K562 (cell line): ENCODE data around the gene SLITRK3. TPM values are rescaled to one million over a fixed set of nuclear protein-coding genes. Genes with fewer than 3 reads are reported as not detected.

Experiments
- ATAC-seq: fragments of 200-7000 bp; cut with Tn5 transposase; 3 replicates; pipeline ENCODE4 v1.9.1; 2020; ENCODE audit warnings: moderate library complexity
- BruUV-seq: library from RNA; stranded (reverse); fragments of 400-500 nt; replicated peaks from 2 replicates; lab custom pipeline; 2021; lab: Mats Ljungman, UMichigan
- CTCF ChIA-PET: fragments of 300-600 bp; formaldehyde crosslinking; extraction: SDS; loops from one replicate; lab custom pipeline; 2021; ENCODE audit warnings: low intra/inter-chr PET ratio; lab: Yijun Ruan, JAX
- POLR2A ChIA-PET: fragments of 300-600, 350-650 bp; sonication (Branson Sonifier 250); formaldehyde crosslinking; extraction: SDS; loops from one replicate; lab custom pipeline; 2021; ENCODE audit warnings: antibody characterized with exemption, inconsistent platforms; lab: Yijun Ruan, JAX
- DNase-seq, 4 experiments: peaks; one replicate each; pipeline versions ENCODE4 v3.0.0 to v3.0.0-alpha.2; 2011 to 2018; ENCODE audit warnings: low spot score in 3 of 4, mixed read lengths in 3 of 4; ENCODE audit errors: extremely low read depth in 1 of 4
- FAIRE-seq: peaks from 2 replicates; lab custom pipeline; 2011; peaks lifted over from hg19 to GRCh38; lab: Jason Lieb, UNC
- H2AFZ ChIP-seq: 2 replicates; pipeline ENCODE4 v1.6.0; 2011; ENCODE audit warnings: low read depth, low read length, control low read depth, inconsistent platforms
- H3K27ac ChIP-seq: fragments of 200-600 bp; 3 replicates; pipeline ENCODE4 v1.8.0; 2011; ENCODE audit warnings: low read depth, mild to moderate bottlenecking, control low read depth, inconsistent platforms, low read length, moderate library complexity, mixed read lengths; ENCODE audit errors: extremely low read depth
- H3K27me3 ChIP-seq, 2 experiments: fragments of 300-600 bp in 1 of 2; 2 replicates in 1 of 2; 3 replicates in 1 of 2; pipeline versions ENCODE4 v1.6.0 to v1.8.0; 2011; ENCODE audit warnings: inconsistent platforms in 2 of 2, low read length in 2 of 2, mild to moderate bottlenecking in 1 of 2, mixed read lengths in 1 of 2, moderate library complexity in 1 of 2; ENCODE audit not compliant: control insufficient read depth in 2 of 2, insufficient read depth in 2 of 2
- H3K36me3 ChIP-seq: fragments of 300-600 bp; 3 replicates; pipeline ENCODE4 v1.8.0; 2011; ENCODE audit warnings: mild to moderate bottlenecking, low read length, inconsistent platforms; ENCODE audit not compliant: control insufficient read depth, insufficient read depth
- H3K4me1 ChIP-seq, 2 experiments: fragments of 200-600 bp in 1 of 2; replicated peaks in 1 of 2; 2 replicates in 1 of 2; 3 replicates in 1 of 2; pipeline versions ENCODE4 v1.5.1 to v1.8.0; 2011; ENCODE audit warnings: inconsistent platforms in 2 of 2, low read length in 2 of 2, mild to moderate bottlenecking in 1 of 2, mixed read lengths in 1 of 2, moderate library complexity in 1 of 2; ENCODE audit not compliant: control insufficient read depth in 2 of 2, insufficient read depth in 2 of 2
- H3K4me2 ChIP-seq: 2 replicates; pipeline ENCODE4 v1.6.1; 2011; ENCODE audit warnings: low read length, control low read depth, inconsistent platforms, mixed read lengths; ENCODE audit not compliant: insufficient read depth
- H3K4me3 ChIP-seq: fragments of 200-600 bp; sonication (generic), shearing (Covaris generic); 2 replicates; pipeline ENCODE4 v1.5.1; 2016; ENCODE audit warnings: control low read depth, inconsistent platforms
- H3K79me2 ChIP-seq: fragments of 200-600 bp; 3 replicates; pipeline ENCODE4 v1.8.0; 2011; ENCODE audit warnings: low read length, inconsistent platforms; ENCODE audit not compliant: control insufficient read depth, insufficient read depth
- H3K9ac ChIP-seq, 2 experiments: 2 replicates each; pipeline versions ENCODE4 v1.6.0 to v1.6.1; 2011; ENCODE audit warnings: low read depth in 2 of 2, low read length in 2 of 2, control low read depth in 1 of 2, inconsistent platforms in 1 of 2, mild to moderate bottlenecking in 1 of 2, mixed read lengths in 1 of 2; ENCODE audit not compliant: insufficient read depth in 1 of 2
- H3K9me1 ChIP-seq: one replicate; pipeline ENCODE4 v1.6.0; 2011; ENCODE audit warnings: inconsistent platforms, mild to moderate bottlenecking, low read length, moderate library complexity; ENCODE audit not compliant: control insufficient read depth, insufficient read depth
- H3K9me3 ChIP-seq: replicated peaks from 2 replicates; pipeline ENCODE4 v1.5.1; 2011; ENCODE audit warnings: low read depth, low read length, inconsistent platforms; ENCODE audit not compliant: control insufficient read depth, insufficient read depth
- H4K20me1 ChIP-seq: replicated peaks from 2 replicates; pipeline ENCODE4 v1.6.1; 2011; ENCODE audit warnings: low read length, inconsistent platforms, mixed read lengths; ENCODE audit not compliant: control insufficient read depth, insufficient read depth
- ATF4 ChIP-seq: fragments of 450-650 bp; formaldehyde crosslinking; IDR thresholded peaks from 2 replicates; pipeline ENCODE4 v1.4.0; 2022; ENCODE audit warnings: mild to moderate bottlenecking, moderate library complexity
- CEBPG ChIP-seq, 3 experiments: fragments of 200-800 bp in 1 of 3; sonication (Bioruptor generic) in 1 of 3; sonication (generic) in 1 of 3; formaldehyde crosslinking in 1 of 3; IDR thresholded peaks in 2 of 3; conservative IDR thresholded peaks in 1 of 3; 2 replicates each; pipeline versions ENCODE4 v1.6.1 to v1.8.0; 2016 to 2022; ENCODE audit warnings: missing compliant biosample characterization in 2 of 3, missing genetic modification characterization in 2 of 3, mild to moderate bottlenecking in 1 of 3, missing genetic modification reagents in 1 of 3
- DLX4 ChIP-seq: fragments of 250-450 bp; sonication (Bioruptor Pico); IDR thresholded peaks from 2 replicates; pipeline ENCODE4 v1.6.1; 2021; ENCODE audit warnings: mild to moderate bottlenecking
- FOXK2 ChIP-seq, 2 experiments: fragments of 450-650 bp; IDR thresholded peaks in 1 of 2; conservative IDR thresholded peaks in 1 of 2; 2 replicates each; pipeline ENCODE4 v1.6.1; 2016; ENCODE audit warnings: low read depth in 2 of 2, mild to moderate bottlenecking in 1 of 2
- IRF2 ChIP-seq: sonication (generic); formaldehyde crosslinking; IDR thresholded peaks from 2 replicates; pipeline ENCODE4 v1.8.1; 2022; ENCODE audit warnings: mild to moderate bottlenecking, missing genetic modification reagents
- KAT8 ChIP-seq: fragments of 450-650 bp; IDR thresholded peaks from 2 replicates; pipeline ENCODE4 v1.6.1; 2016; ENCODE audit warnings: low read depth, mild to moderate bottlenecking
- MITF ChIP-seq: IDR thresholded peaks from 2 replicates; pipeline ENCODE4 v1.6.1; 2014; ENCODE audit warnings: antibody characterized with exemption
- NR2C2 ChIP-seq, 2 experiments: fragments of 200-800 bp in 1 of 2; sonication (Bioruptor generic) in 1 of 2; sonication (generic) in 1 of 2; formaldehyde crosslinking in 1 of 2; IDR thresholded peaks; 2 replicates each; pipeline versions ENCODE4 v1.6.1 to v1.8.0; 2016 to 2022; ENCODE audit warnings: mild to moderate bottlenecking in 1 of 2, missing compliant biosample characterization in 1 of 2, missing genetic modification characterization in 1 of 2, missing genetic modification reagents in 1 of 2
- PML ChIP-seq: IDR thresholded peaks from 2 replicates; pipeline ENCODE4 v1.6.1; 2012; ENCODE audit warnings: low read length, inconsistent platforms
- RBM25 ChIP-seq: fragments of 200-400 bp; formaldehyde crosslinking; IDR thresholded peaks from 2 replicates; pipeline ENCODE4 v1.6.1; 2018; ENCODE audit warnings: low read length, low read depth, moderate library complexity; ENCODE audit not compliant: severe bottlenecking
- ZNF134 ChIP-seq: fragments of 250-450 bp; sonication (Bioruptor Pico); conservative IDR thresholded peaks from 2 replicates; pipeline ENCODE4 v1.4.0; 2020
- ZNF217 ChIP-seq: sonication (generic); formaldehyde crosslinking; IDR thresholded peaks from 2 replicates; pipeline ENCODE4 v1.8.0; 2022; ENCODE audit warnings: mild to moderate bottlenecking, missing genetic modification reagents
- ZNF232 ChIP-seq: sonication (generic); formaldehyde crosslinking; IDR thresholded peaks from 2 replicates; pipeline ENCODE4 v1.8.0; 2022; ENCODE audit warnings: mild to moderate bottlenecking, missing genetic modification reagents
- ZSCAN32 ChIP-seq: fragments of 450-650 bp; formaldehyde crosslinking; IDR thresholded peaks from 2 replicates; pipeline ENCODE4 v1.4.0; 2020; ENCODE audit warnings: mild to moderate bottlenecking, moderate library complexity
- WGBS: fragments of 100-300 bp; shearing (Covaris generic); methylation state at CpG from one replicate; pipeline ENCODE4 v1.1.6; 2016; ENCODE audit warnings: low coverage, mixed read lengths; ENCODE audit not compliant: insufficient coverage; ENCODE audit errors: missing lambda C conversion rate; 5-methylcytosine and 5-hydroxymethylcytosine counted together
- in situ Hi-C: fragments of 300-500 bp; cut with MboI; formaldehyde crosslinking; loops from 4 replicates; pipeline ENCODE4 v1.15.0; 2018; ENCODE audit warnings: inconsistent platforms, mixed read lengths
- intact Hi-C: fragments of 100-400 bp; cut with micrococcal nuclease; formaldehyde crosslinking; loops from 2 replicates; pipeline ENCODE4 v1.14.2; 2022
- polyA plus RNA-seq, 8 experiments: library from polyadenylated mRNA; depleted of rRNA in 4 of 8; stranded (reverse) in 5 of 8; unstranded in 3 of 8; fragments of >200 nt; fragmentation: Nextera tagmentation in 2 of 8; fragmentation: Illumina TruSeq in 1 of 8; extraction: Ambion mirVana in 2 of 8; extraction: Trizol in 1 of 8; gene quantifications; 2 replicates each; pipeline versions ENCODE4 v1.2.1 to v1.2.3, GENCODE V29; 2011 to 2014; ENCODE audit warnings: inconsistent platforms in 1 of 8, missing spikeins in 1 of 8
- total RNA-seq, 7 experiments: library from RNA; depleted of rRNA in 6 of 7; stranded (reverse); fragments of >200 nt in 6 of 7; fragmentation: Illumina TruSeq in 2 of 7; extraction: Trizol in 2 of 7; gene quantifications; 2 replicates each; pipeline versions ENCODE4 v1.2.1 to v1.2.3, GENCODE V29; 2011 to 2021; ENCODE audit warnings: low replicate concordance in 1 of 7

SLITRK3 gene
- total and polyA plus RNA-seq, 9 of the 15 experiments (the other 6 are each of a cell fraction or from before 2014, with no cell fraction given): not detected

DNA sequence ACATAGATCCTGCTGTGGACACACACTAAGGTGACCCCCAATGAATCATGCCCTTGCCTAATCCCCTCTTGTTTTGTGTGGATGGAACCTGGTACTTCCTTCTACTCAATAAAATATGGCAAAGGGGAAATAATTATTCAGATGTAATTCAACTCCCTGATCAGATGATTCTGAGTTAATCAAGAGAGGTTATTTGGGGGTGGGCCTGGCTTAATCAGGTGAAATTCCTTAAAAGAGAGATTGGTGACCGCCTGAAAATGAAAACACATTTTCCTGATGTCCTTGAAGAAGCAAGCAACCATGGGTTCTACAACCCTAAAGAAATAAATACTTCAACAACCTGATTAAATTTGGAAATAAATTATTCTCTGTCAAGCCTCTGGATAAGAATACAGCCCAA, 8.3 kb upstream of the SLITRK3 start:
- DNase-seq: no peak
- no peaks in the 10 kb centered on the region for H3K9me1 ChIP-seq
- no peaks in the 10 kb centered on the region for H3K4me1 ChIP-seq
- no peak for TF ChIP-seq DLX4 (CRISPR knock-in tag)
- TF ChIP-seq ZNF134 (CRISPR knock-in tag): peak; percentile 96
- TF ChIP-seq RBM25: peak; percentile 29
- no peak for TF ChIP-seq PML
- no peak for TF ChIP-seq ZNF232 (CRISPR knock-in tag)
- no peak for TF ChIP-seq KAT8
- TF ChIP-seq ZNF217 (CRISPR knock-in tag): no peak
- FAIRE-seq: no peak
- no peaks in the 10 kb centered on the region for H3K79me2 ChIP-seq
- H2AFZ ChIP-seq: no peak overlapping the region
- BruUV-seq: no TSS peak
- H3K9ac ChIP-seq: no peak overlapping the region
- CTCF ChIA-PET: no interaction called here
- no peak overlapping the region for H3K27ac ChIP-seq
- no peak overlapping the region for H3K4me2 ChIP-seq
- in situ Hi-C loops (no loop called here), intact Hi-C loops (no loop called here)
- no peaks in the 10 kb centered on the region for H3K27me3 ChIP-seq
- 0% methylated on average over 1 of the region's 1 CpG for WGBS
- POLR2A ChIA-PET: no interaction called here
- no peaks in the 10 kb centered on the region for H3K36me3 ChIP-seq
- H3K4me3 ChIP-seq: no peak overlapping the region
- no peaks in the 10 kb centered on the region for H4K20me1 ChIP-seq
- no peaks in the 10 kb centered on the region for H3K9me3 ChIP-seq
- no peak for ATAC-seq

DNA sequence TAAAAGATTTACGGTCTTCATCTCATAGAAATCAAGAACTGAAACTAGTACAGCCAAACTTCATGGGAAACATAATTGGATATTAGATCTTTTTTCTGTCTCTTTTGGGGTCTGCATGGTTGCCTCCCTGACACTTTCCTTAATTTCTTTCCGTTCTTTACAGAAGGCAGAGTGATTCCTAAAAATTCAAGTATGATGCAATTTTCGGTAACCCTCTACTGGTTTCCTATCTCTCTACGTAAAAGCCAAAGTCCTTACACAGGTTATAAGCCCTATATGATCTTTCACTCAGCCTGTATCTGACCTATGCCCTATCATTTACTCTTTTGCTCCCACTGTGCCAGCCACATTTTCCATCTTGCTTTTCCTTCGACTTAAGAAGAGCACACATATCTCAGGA, 6.8 kb upstream of the SLITRK3 start:
- ATAC-seq (no peak), FAIRE-seq (no peak), DNase-seq (no peak)
- intact Hi-C loops: no loop called here
- Histone ChIP-seq H3K4me2 (no peak overlapping the region), H3K9ac (no peak overlapping the region), H3K9me3 (no peaks in the 10 kb centered on the region), H3K79me2 (no peaks in the 10 kb centered on the region), H3K27me3 (no peaks in the 10 kb centered on the region), H3K4me1 (no peaks in the 10 kb centered on the region), H2AFZ (no peak overlapping the region), H3K9me1 (no peaks in the 10 kb centered on the region), H3K36me3 (no peaks in the 10 kb centered on the region), H3K27ac (no peak overlapping the region), H4K20me1 (no peaks in the 10 kb centered on the region), H3K4me3 (no peak overlapping the region)
- WGBS: 0% methylated on average over 5 of the region's 5 CpGs
- no peak for TF ChIP-seq MITF
- TF ChIP-seq IRF2 (CRISPR knock-in tag): no peak
- no peak for TF ChIP-seq NR2C2 (CRISPR knock-in tag; IDR thresholded peaks at IDR 0.05)
- peak; percentile 40; the same call in 1 of the 2 replicates for TF ChIP-seq NR2C2 (tag; IDR thresholded peaks at IDR 0.05)
- no peak for TF ChIP-seq CEBPG (CRISPR knock-in tag; IDR thresholded peaks at IDR 0.05)
- TF ChIP-seq CEBPG (tag; conservative IDR thresholded peaks at IDR 0.05 in 1 of 2, IDR thresholded peaks at IDR 0.05 in 1 of 2): peak; percentile 57 to 60; a peak in 3 of 4 replicates
- TF ChIP-seq FOXK2 (conservative IDR thresholded peaks at IDR 0.05 in 1 of 2, IDR thresholded peaks at IDR 0.05 in 1 of 2; ENCODE audit: low read depth in 2 of 2): no peak
- peak; percentile 82 for TF ChIP-seq ATF4 (CRISPR knock-in tag)
- peak; percentile 70; the same call in 1 of the 2 replicates for TF ChIP-seq ZSCAN32 (CRISPR knock-in tag)
- CTCF ChIA-PET: no interaction called here
- POLR2A ChIA-PET: no interaction called here
- BruUV-seq: no TSS peak
- in situ Hi-C loops: no loop called here
